Testis (tissue), 3 donors: ENCODE measurements around the gene POGLUT2. TPM values are rescaled to one million over a fixed set of nuclear protein-coding genes. Genes with fewer than 3 reads are reported as not detected.

ENCODE experiments used
- DNase-seq: peaks from one replicate; pipeline ENCODE4 v3.0.0-alpha.2; 2019
- H3K27ac ChIP-seq, 2 donors: fragments of 200-600 bp; sonication (generic); one replicate each; pipeline ENCODE4 v1.5.1; 2019
- H3K27me3 ChIP-seq: fragments of 200-600 bp; sonication (generic); one replicate; pipeline ENCODE4 v1.5.1; 2019
- H3K36me3 ChIP-seq: fragments of 200-600 bp; sonication (generic); one replicate; pipeline ENCODE4 v1.5.1; 2017; ENCODE audit warnings: low read depth; ENCODE audit errors: missing control alignments
- H3K4me1 ChIP-seq: fragments of 200-600 bp; sonication (generic); one replicate; pipeline ENCODE4 v1.5.1; 2019
- H3K4me3 ChIP-seq, 2 donors: fragments of 200-600 bp; sonication (generic); one replicate each; pipeline ENCODE4 v1.5.1; 2017 to 2019
- H3K9me3 ChIP-seq: fragments of 200-600 bp; sonication (generic); one replicate; pipeline ENCODE4 v1.5.1; 2017
- CTCF ChIP-seq, 3 experiments: fragments of 450-650 bp in 2 of 3; fragments of 200-600 bp in 1 of 3; sonication (generic) in 1 of 3; IDR thresholded peaks; one replicate each; pipeline ENCODE4 v1.5.1; 2016 to 2019; ENCODE audit warnings: antibody characterized with exemption in 3 of 3, mild to moderate bottlenecking in 2 of 3, moderate library complexity in 1 of 3
- POLR2A ChIP-seq: fragments of 450-650 bp; IDR thresholded peaks from one replicate; pipeline ENCODE4 v1.6.1; 2017; ENCODE audit warnings: antibody characterized with exemption, mild to moderate bottlenecking, moderate library complexity
- WGBS, 2 donors: methylation state at CpG; one replicate each; pipeline ENCODE4 v1.1.5; 2018; 5-methylcytosine and 5-hydroxymethylcytosine counted together
- intact Hi-C: fragments of 100-400 bp; cut with DNase I; formaldehyde crosslinking; loops from one replicate; pipeline ENCODE4 v1.15.1; 2023; ENCODE audit warnings: low total_unique reads
- polyA plus RNA-seq: library from polyadenylated mRNA; stranded (reverse); fragments of 350-450 nt; fragmentation: Illumina TruSeq; extraction: RNeasy Lipid Tissue Mini Kit (QIAGEN cat#74804); gene quantifications from one replicate; pipeline ENCODE4 v1.2.3, GENCODE V29; 2014; ENCODE audit warnings: low read depth, low replicate concordance; ENCODE audit not compliant: insufficient read depth
- total RNA-seq, 2 donors: library from RNA; depleted of rRNA; stranded (reverse); fragments of >200 nt; gene quantifications; one replicate each; pipeline ENCODE4 v1.2.3, GENCODE V29; 2016

POGLUT2 gene
- total and polyA plus RNA-seq, 3 donors from 2014 or later: 2.5 to 4.1 (median 3.9) TPM

- H3K27ac ChIP-seq: no peak overlapping the region
- no peaks in the 10 kb centered on the region for H3K27me3 ChIP-seq
- intact Hi-C loops: no loop called here
- no peak for DNase-seq
- TF ChIP-seq CTCF (IDR thresholded peaks at IDR 0.05): no peak
- no peak for TF ChIP-seq POLR2A
- H3K4me3 ChIP-seq: no peak overlapping the region
- WGBS, 2 donors: 97% methylated on average over 3 of the region's 3 CpGs
- no peaks in the 10 kb centered on the region for H3K4me1 ChIP-seq
- H3K36me3 ChIP-seq: no peaks in the 10 kb centered on the region
- no peaks in the 10 kb centered on the region for H3K9me3 ChIP-seq
Measured at GRCh38 chr13:102751886-102752285, 46.9 kb downstream of the POGLUT2 start.

DNA sequence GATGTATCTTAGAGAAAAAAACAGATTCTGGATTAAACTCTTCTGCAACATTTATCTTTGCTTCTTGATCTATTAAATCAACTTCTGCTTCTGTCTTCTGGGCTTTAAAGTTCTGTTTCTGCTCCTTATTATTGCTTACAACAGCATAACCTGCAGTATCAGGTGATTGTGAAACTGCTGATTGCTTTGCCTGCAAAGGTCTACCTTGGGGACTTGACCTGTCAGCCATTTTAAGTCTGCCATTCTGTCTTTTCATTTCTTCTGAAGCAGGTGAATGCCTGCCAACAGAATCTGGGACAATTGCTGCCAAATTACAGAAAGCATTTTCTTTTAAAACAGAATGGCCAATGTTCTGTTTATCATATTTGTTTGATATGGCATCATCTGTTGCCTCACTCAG lies 56.3 kb downstream of the POGLUT2 start:
- TF ChIP-seq POLR2A: no peak
- no peak for TF ChIP-seq CTCF (IDR thresholded peaks at IDR 0.05)
- no peaks in the 10 kb centered on the region for H3K9me3 ChIP-seq
- no peaks in the 10 kb centered on the region for H3K27me3 ChIP-seq
- H3K36me3 ChIP-seq: no peaks in the 10 kb centered on the region
- intact Hi-C loops: no loop called here
- no peak for DNase-seq
- H3K4me1 ChIP-seq: peaks cover 3% of the 10 kb centered on the region
- H3K27ac ChIP-seq: no peak overlapping the region
- no peak overlapping the region for H3K4me3 ChIP-seq

- no peak for TF ChIP-seq POLR2A
- no peak for TF ChIP-seq CTCF (IDR thresholded peaks at IDR 0.05)
- DNase-seq: no peak
- no peaks in the 10 kb centered on the region for H3K27me3 ChIP-seq
- no peaks in the 10 kb centered on the region for H3K36me3 ChIP-seq
- H3K4me3 ChIP-seq: no peak overlapping the region
- WGBS, 2 donors: 34 to 59% methylated on average over 1 of the region's 1 CpG
- peaks cover 3% of the 10 kb centered on the region for H3K4me1 ChIP-seq
- intact Hi-C loops: no loop called here
- no peaks in the 10 kb centered on the region for H3K9me3 ChIP-seq
- no peak overlapping the region for H3K27ac ChIP-seq
Measured at GRCh38 chr13:102742101-102742500, 56.7 kb downstream of the POGLUT2 start.

Other genes starting within 250 kb of the POGLUT2 start
- gene TPP2, start 202.0 kb downstream of the POGLUT2 start, total RNA-seq: 100 to 1,000 TPM in 1 of 2 donors, 10 to 100 TPM in 1; 86.2 to 112 TPM
- gene TPP2, start 202.0 kb downstream of the POGLUT2 start, polyA plus RNA-seq: 171 TPM
- gene METTL21C, start 103.9 kb downstream of the POGLUT2 start, total RNA-seq: under 1 TPM in 1 of 2 donors, not detected in 1; 0.25 TPM
- gene METTL21C, start 103.9 kb downstream of the POGLUT2 start, polyA plus RNA-seq: 1.8 TPM
- 100 to 1,000 TPM in 1 of 2 donors, 10 to 100 TPM in 1; 80.1 to 123 TPM for gene TEX30, start 25.2 kb downstream of the POGLUT2 start, total RNA-seq
- 241 TPM for gene TEX30, start 25.2 kb downstream of the POGLUT2 start, polyA plus RNA-seq
- gene BIVM, start 143 bp upstream of the POGLUT2 start, total RNA-seq: 1 to 10 TPM; 8.4 to 9.1 TPM
- 4.7 TPM for gene BIVM, start 143 bp upstream of the POGLUT2 start, polyA plus RNA-seq
- gene ERCC5, start 47.1 kb upstream of the POGLUT2 start, total RNA-seq: 10 to 100 TPM; 49.9 to 54.9 TPM
- 43.9 TPM for gene ERCC5, start 47.1 kb upstream of the POGLUT2 start, polyA plus RNA-seq